ENCODE results near the gene HSPBP1.

The HSPBP1 gene, protein sequence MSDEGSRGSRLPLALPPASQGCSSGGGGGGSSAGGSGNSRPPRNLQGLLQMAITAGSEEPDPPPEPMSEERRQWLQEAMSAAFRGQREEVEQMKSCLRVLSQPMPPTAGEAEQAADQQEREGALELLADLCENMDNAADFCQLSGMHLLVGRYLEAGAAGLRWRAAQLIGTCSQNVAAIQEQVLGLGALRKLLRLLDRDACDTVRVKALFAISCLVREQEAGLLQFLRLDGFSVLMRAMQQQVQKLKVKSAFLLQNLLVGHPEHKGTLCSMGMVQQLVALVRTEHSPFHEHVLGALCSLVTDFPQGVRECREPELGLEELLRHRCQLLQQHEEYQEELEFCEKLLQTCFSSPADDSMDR

GRCh38 chr19:55279770-55280643 lies at the start of gene HSPBP1:
HSPBP1 (minus strand) TSS chr19:55280110; CDS start chr19:55279608, 502 bp downstream.
- POLR2A ChIA-PET: interaction anchor here (0.5 to 2.9 kb wide), 21 partner anchors 10 to 399 kb away, joined by 3 to 79 read pairs (median 5); partner anchors contain the start of genes FIZ1, ISOC2, KMT5C and PPP6R1
- H3K4me3 ChIP-seq (ENCODE audit: low read depth, low read length): peak within 1 kb of the TSS; percentile 97
- CTCF ChIA-PET: interaction anchor here (0.5 to 1.2 kb wide), 4 partner anchors 12 to 353 kb away, joined by 4 to 9 read pairs (median 5); no protein-coding TSS in a partner anchor
- H3K27ac ChIP-seq (ENCODE audit: extremely low read depth, low read depth, low read length): peak within 1 kb of the TSS; percentile 57
- H3K9me3 ChIP-seq (ENCODE audit: control insufficient read depth, insufficient read depth, low read depth, low read length): no peaks in the 10 kb centered on the region
- H3K4me1 ChIP-seq (ENCODE audit: control insufficient read depth, insufficient read depth, low read length): peaks cover 12% of the 10 kb centered on the region
- H3K36me3 ChIP-seq (ENCODE audit: control insufficient read depth in 2 of 2, insufficient read depth in 1 of 2, low read length in 2 of 2): peaks cover 4 to 22% of the 10 kb centered on the region in 2 experiments; a peak in 2 of 3 replicates
- TF ChIP-seq, protein P1, sequence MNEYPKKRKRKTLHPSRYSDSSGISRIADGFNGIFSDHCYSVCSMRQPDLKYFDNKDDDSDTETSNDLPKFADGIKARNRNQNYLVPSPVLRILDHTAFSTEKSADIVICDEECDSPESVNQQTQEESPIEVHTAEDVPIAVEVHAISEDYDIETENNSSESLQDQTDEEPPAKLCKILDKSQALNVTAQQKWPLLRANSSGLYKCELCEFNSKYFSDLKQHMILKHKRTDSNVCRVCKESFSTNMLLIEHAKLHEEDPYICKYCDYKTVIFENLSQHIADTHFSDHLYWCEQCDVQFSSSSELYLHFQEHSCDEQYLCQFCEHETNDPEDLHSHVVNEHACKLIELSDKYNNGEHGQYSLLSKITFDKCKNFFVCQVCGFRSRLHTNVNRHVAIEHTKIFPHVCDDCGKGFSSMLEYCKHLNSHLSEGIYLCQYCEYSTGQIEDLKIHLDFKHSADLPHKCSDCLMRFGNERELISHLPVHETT (tag by site-specific recombination; IDR thresholded peaks at IDR 0.05): peak; percentile 96
- TF ChIP-seq ZBTB21 (tag by site-specific recombination; IDR thresholded peaks at IDR 0.05) (peak; percentile 87), ZNF157 (tag by site-specific recombination; IDR thresholded peaks at IDR 0.05) (0 out of 2 replicates have a peak, but pooled peaks have one; percentile 33), ZNF645 (tag by site-specific recombination; IDR thresholded peaks at IDR 0.05) (no peak), ZNF518A (tag by site-specific recombination; conservative IDR thresholded peaks at IDR 0.05; ENCODE audit: low read depth) (peak; percentile 98), ZEB2 (tag by site-specific recombination; IDR thresholded peaks at IDR 0.05) (peak; percentile 86), SCRT2 (tag by site-specific recombination; IDR thresholded peaks at IDR 0.05) (peak; percentile 82), ZNF10 (tag by site-specific recombination; IDR thresholded peaks at IDR 0.05) (peak; percentile 46; the same call in 1 of the 2 replicates), GLIS1 (tag by site-specific recombination; IDR thresholded peaks at IDR 0.05) (no peak; the same call in 1 of the 2 replicates), REST (tag by site-specific recombination; IDR thresholded peaks at IDR 0.05) (no peak), HIC1 (tag by site-specific recombination; IDR thresholded peaks at IDR 0.05) (peak; percentile 97), HOXC10 (CRISPR knock-in tag; IDR thresholded peaks at IDR 0.05) (0 out of 2 replicates have a peak, but pooled peaks have one; percentile 79), ZNF239 (tag by site-specific recombination; IDR thresholded peaks at IDR 0.05) (0 out of 2 replicates have a peak, but pooled peaks have one; percentile 31), ZNF561 (tag by site-specific recombination; IDR thresholded peaks at IDR 0.05; ENCODE audit: borderline replicate concordance) (peak; percentile 24; the same call in 1 of the 2 replicates), ZNF449 (tag by site-specific recombination; IDR thresholded peaks at IDR 0.05) (no peak), KLF9 (tag by site-specific recombination; IDR thresholded peaks at IDR 0.05; ENCODE audit: low read depth) (peak; percentile 93)
- TF ChIP-seq, protein P2, sequence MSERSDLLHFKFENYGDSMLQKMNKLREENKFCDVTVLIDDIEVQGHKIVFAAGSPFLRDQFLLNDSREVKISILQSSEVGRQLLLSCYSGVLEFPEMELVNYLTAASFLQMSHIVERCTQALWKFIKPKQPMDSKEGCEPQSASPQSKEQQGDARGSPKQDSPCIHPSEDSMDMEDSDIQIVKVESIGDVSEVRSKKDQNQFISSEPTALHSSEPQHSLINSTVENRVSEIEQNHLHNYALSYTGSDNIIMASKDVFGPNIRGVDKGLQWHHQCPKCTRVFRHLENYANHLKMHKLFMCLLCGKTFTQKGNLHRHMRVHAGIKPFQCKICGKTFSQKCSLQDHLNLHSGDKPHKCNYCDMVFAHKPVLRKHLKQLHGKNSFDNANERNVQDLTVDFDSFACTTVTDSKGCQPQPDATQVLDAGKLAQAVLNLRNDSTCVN (tag by site-specific recombination; optimal IDR thresholded peaks at IDR 0.05): peak; percentile 23

Data from HEK293 (cell line).